Jurkat, Clone E6-1 (cell line): ENCODE measurements around the gene SCART1.
"Not testable (repeated sequence)": the region's sequence is repeated elsewhere in the genome, so short reads cannot be mapped to it uniquely, and the experiment has no call there.

ENCODE experiments used
- DNase-seq: peaks from one replicate; pipeline ENCODE4 v3.0.0-alpha.2; 2011; ENCODE audit warnings: low read depth, low spot score
- H3K4me3 ChIP-seq: 2 replicates; pipeline ENCODE4 v1.5.1; 2011; ENCODE audit warnings: mild to moderate bottlenecking, low read length, control low read depth, moderate library complexity

Gene SCART1

DNA sequence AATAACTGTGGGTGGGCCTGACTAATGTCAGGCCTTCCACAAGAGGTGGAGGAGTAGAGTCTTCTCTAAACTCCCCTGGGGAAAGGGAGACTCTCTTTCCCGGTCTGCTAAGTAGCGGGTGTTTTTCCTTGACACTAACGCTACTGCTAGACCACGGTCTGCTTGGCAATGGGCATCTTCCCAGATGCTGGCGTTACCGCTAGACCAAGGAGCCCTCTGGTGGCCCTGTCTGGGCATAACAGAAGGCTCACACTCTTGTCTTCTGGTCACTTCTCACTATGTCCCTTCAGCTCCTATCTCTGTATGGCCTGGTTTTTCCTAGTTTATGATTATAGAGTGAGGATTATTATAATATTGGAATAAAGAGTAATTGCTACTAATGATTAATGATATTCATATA is 43.6 kb downstream of the SCART1 start:
- H3K4me3 ChIP-seq, DNase-seq: not testable (repeated sequence)

GRCh38 chr10:133499176-133499575 is 45.4 kb downstream of the SCART1 start:
- not testable (repeated sequence) for DNase-seq, H3K4me3 ChIP-seq

DNA sequence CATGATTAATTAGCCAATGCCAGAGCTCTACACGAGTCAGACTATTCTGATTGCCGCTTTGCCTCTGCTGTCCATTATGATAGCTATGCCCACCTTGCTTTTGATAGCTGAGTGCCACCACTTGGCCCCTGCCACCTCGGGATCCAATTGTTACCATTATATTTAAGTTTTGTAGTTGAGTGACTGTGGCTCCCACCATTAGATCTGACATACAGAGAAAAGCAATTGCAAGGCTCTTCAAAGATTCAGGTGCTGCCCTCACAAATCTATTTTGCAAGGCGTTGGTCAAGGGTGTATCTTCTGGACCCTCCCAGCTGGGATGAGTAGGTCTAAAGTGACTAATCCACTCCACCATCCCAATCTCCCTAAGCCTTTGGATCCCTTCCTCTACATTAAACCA is 47.2 kb downstream of the SCART1 start:
- not testable (repeated sequence) for DNase-seq, H3K4me3 ChIP-seq

GRCh38 chr10:133509700-133510099 is 56.0 kb downstream of the SCART1 start:
- DNase-seq = peak; percentile 41
- no peak overlapping the region for H3K4me3 ChIP-seq

DNA sequence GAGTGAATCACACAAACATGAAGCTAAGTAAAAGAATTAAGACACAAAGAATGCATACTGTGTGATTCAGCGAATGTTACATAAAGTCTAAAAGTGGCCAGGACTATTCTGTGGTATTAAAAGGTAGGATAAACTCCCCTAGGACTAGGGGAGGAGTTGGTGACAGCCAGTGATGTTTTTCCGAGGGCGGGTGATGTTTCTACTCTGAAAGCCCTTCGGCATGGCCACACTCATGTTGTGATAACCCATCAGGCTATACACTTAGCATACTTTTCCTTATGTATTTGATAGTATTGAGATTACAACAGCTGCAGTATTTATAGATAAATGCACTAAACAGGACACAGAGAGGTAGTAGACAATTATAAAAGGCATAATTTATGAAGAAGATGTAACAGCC is 57.7 kb downstream of the SCART1 start:
- no peak overlapping the region for H3K4me3 ChIP-seq
- no peak for DNase-seq

- no peak for DNase-seq
- H3K4me3 ChIP-seq = no peak overlapping the region
Observed at GRCh38 chr10:133511907-133512528, 58.3 kb downstream of the SCART1 start.

DNA sequence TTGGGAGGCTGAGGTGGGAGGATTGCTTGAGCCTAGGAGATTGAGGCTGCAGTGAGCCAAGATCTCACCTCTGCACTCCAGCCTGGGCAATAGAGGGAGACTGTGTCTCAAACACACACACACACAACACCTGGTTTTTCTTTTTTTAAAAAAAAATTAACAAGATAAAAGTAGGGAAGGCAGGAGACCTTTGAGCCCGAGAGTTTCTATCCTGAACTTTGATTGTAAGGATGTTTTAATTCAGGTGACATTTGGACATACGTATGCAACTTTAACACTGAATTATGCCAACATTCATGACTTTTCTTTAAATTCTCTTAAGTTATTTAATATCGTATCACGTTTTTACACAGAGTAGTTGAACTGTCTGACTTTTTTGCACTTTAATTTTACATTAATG is 61.7 kb downstream of the SCART1 start:
- DNase-seq = no peak
- no peak overlapping the region for H3K4me3 ChIP-seq

DNA sequence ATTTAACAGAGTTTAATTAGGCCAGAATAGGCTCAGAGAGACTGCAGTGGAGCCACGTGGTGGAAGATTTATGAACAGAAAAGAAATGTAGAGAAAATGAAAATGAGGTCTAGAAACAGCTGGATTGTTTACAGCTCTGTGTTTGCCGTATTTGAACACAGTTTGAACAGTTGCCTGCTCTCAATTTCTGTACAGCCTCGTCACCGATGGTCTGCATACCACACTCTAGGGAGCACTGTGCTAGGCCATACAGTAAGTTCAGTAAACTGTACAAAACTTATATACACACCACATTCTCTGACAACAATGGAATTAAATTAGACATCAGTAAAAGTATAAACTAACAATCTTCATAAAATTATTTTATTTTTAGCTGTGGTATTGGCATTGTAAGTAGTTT is 62.3 kb downstream of the SCART1 start:
- no peak for DNase-seq

GRCh38 chr10:133518517-133518916 is 64.8 kb downstream of the SCART1 start:
- DNase-seq, H3K4me3 ChIP-seq: not testable (repeated sequence)

More for the DNA sequence above, 62.3 kb downstream of the SCART1 start:
- no peak overlapping the region for H3K4me3 ChIP-seq
